ENCODE data around the gene UQCR11. TPM values are rescaled to one million over a fixed set of nuclear protein-coding genes. Genes with fewer than 3 reads are reported as not detected.

Gene UQCR11
- total RNA-seq, 1 experiment from 2014 or later: 155 TPM

Small RNA genes within 50 kb of the gene (small RNA-seq; reads per million reads assigned to genes)
- not detected for gene AC005943.2
- not detected for gene RN7SL477P
- not detected for gene RNU6-1223P

Other genes starting within 250 kb of the UQCR11 start
- 133 and 170 TPM in 2 replicates for gene NDUFS7, start 221.6 kb downstream of the UQCR11 start, total RNA-seq (2014; rRNA removed; shearing (Covaris generic))
- 0.26 and 0.97 TPM in 2 replicates for gene GAMT, start 203.9 kb downstream of the UQCR11 start, total RNA-seq (2014; rRNA removed; shearing (Covaris generic))
- 223 and 234 TPM in 2 replicates for gene DAZAP1, start 197.9 kb downstream of the UQCR11 start, total RNA-seq (2014; rRNA removed; shearing (Covaris generic))
- gene RPS15, start 167.1 kb downstream of the UQCR11 start, total RNA-seq (2014; rRNA removed; shearing (Covaris generic)): 2,135 and 2,483 TPM in 2 replicates
- 0.16 and 0.43 TPM in 2 replicates for gene APC2, start 155.3 kb downstream of the UQCR11 start, total RNA-seq (2014; rRNA removed; shearing (Covaris generic))
- 56.0 and 72.9 TPM in 2 replicates for gene C19orf25, start 126.2 kb downstream of the UQCR11 start, total RNA-seq (2014; rRNA removed; shearing (Covaris generic))
- 0.99 and 2.1 TPM in 2 replicates for gene PCSK4, start 115.1 kb downstream of the UQCR11 start, total RNA-seq (2014; rRNA removed; shearing (Covaris generic))
- 23.1 and 26.6 TPM in 2 replicates for gene REEP6, start 114.3 kb downstream of the UQCR11 start, total RNA-seq (2014; rRNA removed; shearing (Covaris generic))
- gene ADAMTSL5, start 92.4 kb downstream of the UQCR11 start, total RNA-seq (2014; rRNA removed; shearing (Covaris generic)): 1.3 and 3.9 TPM in 2 replicates
- gene PLK5, start 81.4 kb downstream of the UQCR11 start, total RNA-seq (2014; rRNA removed; shearing (Covaris generic)): not detected in 2 replicates
- gene MEX3D, start 37.1 kb downstream of the UQCR11 start, total RNA-seq (2014; rRNA removed; shearing (Covaris generic)): 75.4 and 90.6 TPM in 2 replicates
- 202 and 231 TPM in 2 replicates for gene MBD3, start 12.6 kb downstream of the UQCR11 start, total RNA-seq (2014; rRNA removed; shearing (Covaris generic))
- 241 and 271 TPM in 2 replicates for gene TCF3, start 47.2 kb upstream of the UQCR11 start, total RNA-seq (2014; rRNA removed; shearing (Covaris generic))
- gene ONECUT3, start 148.0 kb upstream of the UQCR11 start, total RNA-seq (2014; rRNA removed; shearing (Covaris generic)): not detected in 2 replicates
- 0.65 and 2.0 TPM in 2 replicates for gene ATP8B3, start 206.8 kb upstream of the UQCR11 start, total RNA-seq (2014; rRNA removed; shearing (Covaris generic))
- 19.1 and 26.1 TPM in 2 replicates for gene REXO1, start 243.0 kb upstream of the UQCR11 start, total RNA-seq (2014; rRNA removed; shearing (Covaris generic))